H7 (cell line): Measurements from ENCODE around the gene HOXB5. TPM values are rescaled to one million over a fixed set of nuclear protein-coding genes. Genes with fewer than 3 reads are reported as not detected.

Experiments used
- DNase-seq: peaks from one replicate; pipeline ENCODE4 v3.0.0; 2012
- H3K27me3 ChIP-seq: 2 replicates; pipeline ENCODE4 v1.6.0; 2011; ENCODE audit warnings: mild to moderate bottlenecking, low read length; ENCODE audit not compliant: control insufficient read depth, insufficient read depth
- H3K36me3 ChIP-seq: replicated peaks from 2 replicates; pipeline ENCODE4 v1.5.1; 2011; ENCODE audit warnings: low read length; ENCODE audit not compliant: control insufficient read depth, insufficient read depth
- H3K4me3 ChIP-seq: 2 replicates; pipeline ENCODE4 v1.5.1; 2011; ENCODE audit warnings: low read depth, mild to moderate bottlenecking, control low read depth, low read length, moderate library complexity; ENCODE audit not compliant: insufficient read depth
- total RNA-seq: library from RNA; depleted of rRNA; stranded (reverse); fragments of >200 nt; shearing (Covaris generic); gene quantifications from 2 replicates; pipeline ENCODE4 v1.2.3, GENCODE V29; 2014

Gene HOXB5
- total RNA-seq, 1 experiment from 2014 or later, result not detected

DNA sequence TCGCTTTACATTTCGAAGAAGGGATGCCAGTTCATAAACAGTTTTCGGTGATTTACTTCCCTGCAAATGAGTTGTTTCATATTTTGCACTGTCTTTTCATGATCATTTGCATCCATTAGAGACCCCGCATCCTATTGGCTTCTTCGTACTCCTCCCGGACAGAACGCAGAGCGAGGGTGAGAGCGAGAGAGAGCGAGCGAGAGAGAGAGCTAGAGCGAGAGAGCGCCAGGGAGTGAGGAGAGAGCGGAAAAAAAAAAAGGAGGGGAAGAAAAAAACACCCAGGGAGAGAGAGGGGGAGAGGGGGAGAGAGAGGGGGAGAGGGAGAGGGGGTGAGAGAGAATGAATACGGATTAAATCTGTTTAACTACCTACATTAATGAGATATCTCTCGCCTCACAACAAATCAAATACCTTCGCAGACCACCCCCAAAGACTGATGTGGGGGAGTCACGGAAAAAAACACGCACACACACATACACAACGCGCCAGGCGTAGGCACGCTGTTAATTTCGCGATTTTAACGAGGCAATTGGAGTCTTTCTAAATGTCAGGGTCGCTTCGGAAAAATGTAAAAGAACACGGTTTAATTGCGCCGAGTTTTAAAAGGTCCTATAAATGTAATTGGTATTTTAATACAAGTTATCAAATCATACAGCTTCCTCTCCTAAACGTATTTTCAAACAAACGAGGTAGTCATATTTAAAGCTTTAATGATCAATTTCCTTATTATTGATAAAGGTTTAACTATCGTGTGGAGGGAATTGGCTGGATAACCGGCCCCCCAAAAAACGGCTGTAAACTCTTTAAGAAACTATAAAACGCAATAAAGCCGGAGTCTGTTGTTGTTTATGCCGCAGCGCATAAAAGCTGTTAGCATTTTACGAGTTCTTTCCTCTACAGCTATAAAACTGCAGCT is 21.7 kb upstream of the HOXB5 start, which contains the start of gene HOXB8:
Gene HOXB8, minus strand, starts transcription at position 246 of the 916 bp plus-strand sequence. CDS start 588 bp downstream, outside the sequence.
- Histone ChIP-seq H3K36me3 (no peaks in the 10 kb centered on the region), H3K27me3 (peaks cover 99% of the 10 kb centered on the region), H3K4me3 (no peak within 1 kb of the TSS)
- no peak for DNase-seq

DNA sequence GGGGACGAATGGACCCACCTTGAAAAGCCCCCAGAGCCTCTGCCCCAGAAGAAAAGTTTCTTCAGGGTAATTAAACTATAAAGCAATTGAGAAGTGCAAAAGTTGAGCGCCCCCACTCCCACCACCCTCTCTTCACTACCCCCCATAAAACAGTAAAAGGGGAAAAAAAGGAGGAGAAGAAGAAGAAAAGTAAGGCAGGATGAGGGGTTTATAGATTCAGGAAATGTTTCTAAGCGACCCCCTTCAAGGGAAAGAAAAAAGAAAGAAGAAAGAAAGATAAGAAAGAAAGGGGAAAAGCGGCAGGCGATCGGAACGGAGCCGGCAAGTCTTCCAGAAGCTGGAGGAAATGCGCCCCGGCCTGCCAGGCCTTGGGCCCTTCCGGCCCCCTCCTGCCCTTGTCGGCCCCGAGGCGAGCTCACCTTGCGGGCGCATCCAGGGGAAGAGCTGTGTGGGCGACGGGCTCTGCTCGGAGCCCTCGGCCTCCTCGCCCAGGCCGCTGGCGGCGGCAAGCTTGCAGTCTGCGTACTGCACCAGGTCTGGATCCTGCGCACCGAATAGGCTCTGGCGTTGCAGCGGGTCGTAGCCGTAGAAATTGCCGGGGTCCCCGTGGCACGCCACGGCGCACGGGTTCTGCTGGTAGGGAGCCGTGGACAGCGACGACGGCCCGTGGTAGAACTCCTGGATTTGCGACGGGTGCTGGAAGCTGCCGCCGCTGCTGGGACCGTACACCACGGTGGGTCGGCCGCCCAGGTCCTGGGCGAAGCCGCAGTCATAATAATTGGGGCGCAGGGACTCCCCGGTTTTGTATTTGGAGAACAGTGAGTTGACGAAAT is 20.5 kb upstream of the HOXB5 start:
- Histone ChIP-seq H3K27me3 (peaks cover 99% of the 10 kb centered on the region), H3K36me3 (no peaks in the 10 kb centered on the region), H3K4me3 (no peak overlapping the region)
- peak; percentile 83 for DNase-seq

- DNase-seq, result peak; percentile 87
- no peak overlapping the region for H3K4me3 ChIP-seq
- H3K27me3 ChIP-seq, result peaks cover 99% of the 10 kb centered on the region
- no peaks in the 10 kb centered on the region for H3K36me3 ChIP-seq
These were observed 19.5 kb upstream of the HOXB5 start for GRCh38 chr17:48612854-48613691.

GRCh38 chr17:48612456-48612853 is 18.9 kb upstream of the HOXB5 start:
- no peak overlapping the region for H3K4me3 ChIP-seq
- no peaks in the 10 kb centered on the region for H3K36me3 ChIP-seq
- H3K27me3 ChIP-seq, result peaks cover 99% of the 10 kb centered on the region
- no peak for DNase-seq

DNA sequence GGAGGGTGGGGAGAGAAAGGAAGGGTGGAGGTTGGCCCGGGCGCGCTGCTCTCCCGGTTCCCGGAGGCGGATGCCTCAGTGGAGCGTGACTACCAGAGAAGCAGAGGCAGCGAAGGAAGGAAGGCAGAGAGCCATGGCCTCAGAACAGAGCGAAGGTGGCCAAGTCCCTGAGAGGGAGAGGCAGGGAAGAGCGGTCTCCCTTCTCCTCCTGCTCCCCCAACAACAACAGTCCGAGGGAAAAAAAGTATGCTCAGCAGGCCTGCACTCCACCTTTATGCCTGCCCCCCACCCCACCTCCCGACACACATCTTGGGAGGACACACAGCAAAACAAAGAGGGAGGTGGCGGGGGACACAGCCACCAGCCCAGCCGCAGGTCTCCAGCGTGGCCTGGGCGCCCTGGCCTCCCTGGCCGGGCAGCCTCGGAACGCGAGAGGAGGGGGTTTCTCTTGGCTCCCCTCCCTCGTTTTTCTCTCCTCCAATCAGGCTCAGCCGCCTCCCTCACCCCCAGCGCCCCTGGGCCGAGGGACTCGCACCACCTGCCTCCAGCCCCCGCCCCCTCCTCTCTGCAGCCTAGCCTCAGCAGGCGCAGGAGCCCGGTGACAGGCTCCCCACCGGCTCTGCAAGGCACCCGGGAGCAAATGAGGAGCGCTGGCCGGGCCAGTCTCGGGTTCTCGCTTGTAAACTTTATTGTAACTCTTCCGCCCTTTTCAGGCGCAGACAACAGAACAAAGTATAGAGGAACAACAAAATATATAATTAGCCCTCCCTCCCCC is 18.3 kb upstream of the HOXB5 start:
- Histone ChIP-seq H3K36me3 (no peaks in the 10 kb centered on the region), H3K27me3 (peaks cover 99% of the 10 kb centered on the region), H3K4me3 (no peak overlapping the region)
- peak; percentile 83 for DNase-seq

DNA sequence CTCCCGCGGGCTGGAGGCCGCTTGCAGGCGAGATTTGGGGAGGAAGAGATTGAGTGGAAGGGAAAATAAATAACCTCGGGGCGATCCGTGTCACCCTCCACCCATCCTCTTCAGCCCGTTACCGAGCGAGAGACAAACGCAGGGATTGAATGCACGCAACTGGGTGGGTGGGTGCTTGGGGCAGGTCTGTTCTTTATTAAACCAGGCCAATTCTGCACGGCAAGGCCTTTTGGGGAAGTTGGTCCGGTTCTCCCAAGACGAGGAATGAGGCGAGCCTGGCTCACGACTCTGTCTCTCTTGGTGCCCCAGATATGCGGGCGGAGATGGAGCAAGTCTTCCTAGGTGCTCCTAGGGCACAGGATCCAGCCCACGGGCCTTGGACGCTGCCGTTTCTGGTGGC is 17.6 kb upstream of the HOXB5 start:
- Histone ChIP-seq H3K4me3 (no peak overlapping the region), H3K36me3 (no peaks in the 10 kb centered on the region), H3K27me3 (peaks cover 99% of the 10 kb centered on the region)
- no peak for DNase-seq

GRCh38 chr17:48610282-48611211 is 17.0 kb upstream of the HOXB5 start, which contains the start of gene HOXB7:
HOXB7 (minus strand) TSS chr17:48611017; CDS start chr17:48610918, 99 bp downstream.
- H3K4me3 ChIP-seq, result peak within 1 kb of the TSS; percentile 24
- peaks cover 99% of the 10 kb centered on the region for H3K27me3 ChIP-seq
- peak; percentile 82 for DNase-seq
- H3K36me3 ChIP-seq, result no peaks in the 10 kb centered on the region

DNA sequence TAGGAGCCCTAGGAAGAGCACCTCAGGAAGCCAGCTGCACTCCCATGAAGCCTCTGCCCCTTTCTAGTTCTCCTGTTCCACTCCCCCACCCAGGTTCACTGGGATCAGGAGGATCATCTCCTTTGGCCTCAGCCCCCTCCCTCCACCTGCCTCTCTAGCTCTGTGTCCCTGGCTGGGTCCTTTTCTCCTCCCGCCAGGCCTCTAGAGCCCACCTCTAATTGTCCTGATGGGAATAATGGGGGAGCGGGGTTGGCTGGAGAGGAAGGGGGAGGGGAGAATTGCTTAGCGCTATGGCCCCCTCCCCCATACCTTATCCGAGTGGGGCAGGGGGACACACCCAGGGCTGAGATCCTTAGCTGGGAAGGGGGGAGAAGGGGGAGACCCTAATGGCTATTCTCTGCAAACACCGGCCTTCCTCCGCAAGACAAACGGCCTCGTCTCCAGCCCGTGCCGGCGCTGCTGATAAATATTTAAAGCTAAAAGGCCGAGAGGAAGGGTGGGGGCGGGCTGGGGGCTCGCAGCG is 16.2 kb upstream of the HOXB5 start:
- no peak overlapping the region; the same call in 1 of the 2 replicates for H3K4me3 ChIP-seq
- peaks cover 99% of the 10 kb centered on the region for H3K27me3 ChIP-seq

DNA sequence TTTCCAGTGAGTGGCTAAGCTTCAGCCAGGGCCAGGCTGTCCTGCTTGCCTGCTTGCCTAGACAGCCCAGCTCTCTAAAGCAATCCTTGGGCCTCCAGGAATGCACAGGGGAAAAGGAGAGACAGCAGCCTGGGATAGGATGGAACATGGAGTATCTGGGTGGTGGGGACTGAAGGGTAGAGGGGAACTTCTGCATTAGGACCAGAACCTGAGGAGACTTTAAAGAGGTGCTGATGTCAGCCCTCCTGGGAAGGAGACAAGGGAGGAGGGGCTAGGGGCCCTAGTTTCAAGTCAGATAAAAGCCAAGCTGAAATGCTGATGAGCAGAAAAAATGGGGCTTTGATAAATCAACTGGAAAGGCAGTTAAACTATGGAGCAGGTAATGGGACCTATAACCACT is 15.5 kb upstream of the HOXB5 start:
- H3K27me3 ChIP-seq, result peaks cover 99% of the 10 kb centered on the region
- no peaks in the 10 kb centered on the region for H3K36me3 ChIP-seq
- H3K4me3 ChIP-seq, result no peak overlapping the region
- DNase-seq, result no peak

More for the DNA sequence above, 16.2 kb upstream of the HOXB5 start:
- no peaks in the 10 kb centered on the region for H3K36me3 ChIP-seq
- DNase-seq, result no peak

DNA sequence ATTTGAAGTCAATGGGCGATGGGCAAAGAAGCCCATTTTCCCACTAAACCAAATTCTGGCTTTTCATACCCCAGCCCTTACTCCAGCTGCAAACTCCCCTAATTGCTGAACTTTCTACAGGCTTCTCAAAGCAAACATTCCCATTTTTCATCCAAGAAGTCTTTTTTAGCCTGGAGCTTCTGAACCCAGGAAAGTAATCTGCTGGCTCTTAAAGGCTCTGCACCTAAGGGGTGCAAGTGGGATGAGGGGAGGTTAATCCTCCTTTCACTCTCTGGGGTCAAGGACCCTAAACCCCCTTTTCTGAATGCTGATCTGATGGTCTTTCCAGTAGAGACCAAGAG is 14.9 kb upstream of the HOXB5 start:
- Histone ChIP-seq H3K36me3 (no peaks in the 10 kb centered on the region), H3K27me3 (peaks cover 99% of the 10 kb centered on the region), H3K4me3 (no peak overlapping the region)
- DNase-seq, result no peak

DNA sequence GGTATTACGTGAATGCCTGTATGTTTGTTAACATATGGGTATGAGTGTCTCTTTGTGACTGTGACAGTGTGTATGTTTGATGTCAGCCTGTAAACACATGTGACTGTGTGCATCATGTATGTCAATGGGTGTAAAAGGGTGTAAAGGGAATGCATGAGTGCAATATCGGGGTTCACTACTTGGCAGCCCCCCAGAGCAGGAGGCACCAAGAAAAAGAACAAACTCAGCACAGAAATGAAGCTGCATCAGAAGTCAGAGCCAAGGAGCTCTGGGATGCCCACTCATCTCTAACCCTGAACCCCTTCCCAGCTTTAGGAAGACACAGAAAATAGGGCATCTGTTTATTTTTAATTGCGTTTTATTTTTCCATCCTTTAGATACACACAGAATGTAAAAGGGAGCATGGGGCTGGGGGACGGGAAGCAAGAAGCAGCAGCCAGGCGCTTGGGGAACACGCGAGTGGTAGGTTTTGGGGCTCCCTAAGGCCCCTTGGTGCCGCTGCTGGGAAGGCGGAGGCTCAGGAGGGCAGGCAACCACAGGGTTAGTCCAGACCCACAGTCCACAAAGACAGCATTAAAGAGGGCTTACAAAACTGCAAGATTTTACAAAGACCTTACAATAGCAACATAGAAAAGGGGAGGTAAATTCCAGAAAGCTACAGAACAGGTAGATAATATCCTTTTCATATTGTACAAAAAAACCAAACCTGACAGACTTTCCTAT is 13.5 kb upstream of the HOXB5 start:
- no peak for DNase-seq
- Histone ChIP-seq H3K27me3 (peaks cover 99% of the 10 kb centered on the region), H3K36me3 (no peaks in the 10 kb centered on the region), H3K4me3 (no peak overlapping the region)
